ENCODE data around the gene WTIP.
"Not testable (repeated sequence)": the region's sequence is repeated elsewhere in the genome, so short reads cannot be mapped to it uniquely, and the experiment has no call there.

Gene WTIP

DNA sequence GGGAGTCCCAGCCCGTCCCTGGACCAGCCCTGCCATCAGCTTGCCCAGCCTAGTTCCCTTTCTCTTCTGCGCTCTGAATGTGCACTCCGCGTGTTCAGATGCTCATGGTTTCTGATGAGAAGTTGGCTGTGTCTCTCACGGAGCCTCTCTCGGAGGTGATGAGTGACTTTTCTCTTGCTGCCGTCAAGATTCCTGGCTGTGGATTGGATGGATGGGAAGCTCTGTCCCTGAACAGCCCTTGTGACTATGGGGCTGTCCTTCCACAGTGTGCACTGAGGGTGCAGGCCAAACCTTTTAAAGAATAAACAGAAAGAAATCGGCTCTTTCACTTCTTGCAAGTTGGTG, 24.4 kb downstream of the WTIP start:
- no peak overlapping the region for H3K9ac ChIP-seq (ENCODE audit: low read depth, low read length)

GRCh38 chr19:34507414-34508067, 26.0 kb downstream of the WTIP start:
- no peak overlapping the region for H3K9ac ChIP-seq (ENCODE audit: low read depth, low read length)
- peaks cover 4% of the 10 kb centered on the region for H3K36me3 ChIP-seq (ENCODE audit: insufficient read depth, low read length)
- no peak overlapping the region for H3K4me2 ChIP-seq (ENCODE audit: low read length)
- peaks cover 5% of the 10 kb centered on the region for H3K4me1 ChIP-seq (ENCODE audit: control insufficient read depth, insufficient read depth, low read length)
- no peaks in the 10 kb centered on the region for H3K27me3 ChIP-seq (ENCODE audit: control insufficient read depth, insufficient read depth, low read length)
- H3K4me3 ChIP-seq (ENCODE audit: low read length) = no peak overlapping the region
- H3K9me3 ChIP-seq (replicated peaks; ENCODE audit: low read length) = no peaks in the 10 kb centered on the region

More for the DNA sequence above, 24.4 kb downstream of the WTIP start:
- Histone ChIP-seq H3K4me1 (ENCODE audit: control insufficient read depth, insufficient read depth, low read length) (peaks cover 8% of the 10 kb centered on the region), H3K4me2 (ENCODE audit: low read length) (no peak overlapping the region), H3K36me3 (ENCODE audit: insufficient read depth, low read length) (peaks cover 4% of the 10 kb centered on the region), H3K27me3 (ENCODE audit: control insufficient read depth, insufficient read depth, low read length) (no peaks in the 10 kb centered on the region), H3K4me3 (ENCODE audit: low read length) (no peak overlapping the region), H3K9me3 (replicated peaks; ENCODE audit: low read length) (no peaks in the 10 kb centered on the region)

GRCh38 chr19:34508540-34508939, 27.0 kb downstream of the WTIP start:
- no peak overlapping the region for H3K4me3 ChIP-seq (ENCODE audit: low read length)
- H3K4me1 ChIP-seq (ENCODE audit: control insufficient read depth, insufficient read depth, low read length) = no peaks in the 10 kb centered on the region
- H3K36me3 ChIP-seq (ENCODE audit: insufficient read depth, low read length) = no peaks in the 10 kb centered on the region
- H3K9me3 ChIP-seq (replicated peaks; ENCODE audit: low read length) = no peaks in the 10 kb centered on the region
- H3K9ac ChIP-seq (ENCODE audit: low read depth, low read length) = no peak overlapping the region
- H3K27me3 ChIP-seq (ENCODE audit: control insufficient read depth, insufficient read depth, low read length) = no peaks in the 10 kb centered on the region
- no peak overlapping the region for H3K4me2 ChIP-seq (ENCODE audit: low read length)

GRCh38 chr19:34510904-34511303, 29.3 kb downstream of the WTIP start:
- not testable (repeated sequence) for H3K4me1 ChIP-seq (ENCODE audit: control insufficient read depth, insufficient read depth, low read length); H3K36me3 ChIP-seq (ENCODE audit: insufficient read depth, low read length); H3K9ac ChIP-seq (ENCODE audit: low read depth, low read length); H3K4me3 ChIP-seq (ENCODE audit: low read length); H3K4me2 ChIP-seq (ENCODE audit: low read length); H3K9me3 ChIP-seq (replicated peaks; ENCODE audit: low read length); H3K27me3 ChIP-seq (ENCODE audit: control insufficient read depth, insufficient read depth, low read length)

DNA sequence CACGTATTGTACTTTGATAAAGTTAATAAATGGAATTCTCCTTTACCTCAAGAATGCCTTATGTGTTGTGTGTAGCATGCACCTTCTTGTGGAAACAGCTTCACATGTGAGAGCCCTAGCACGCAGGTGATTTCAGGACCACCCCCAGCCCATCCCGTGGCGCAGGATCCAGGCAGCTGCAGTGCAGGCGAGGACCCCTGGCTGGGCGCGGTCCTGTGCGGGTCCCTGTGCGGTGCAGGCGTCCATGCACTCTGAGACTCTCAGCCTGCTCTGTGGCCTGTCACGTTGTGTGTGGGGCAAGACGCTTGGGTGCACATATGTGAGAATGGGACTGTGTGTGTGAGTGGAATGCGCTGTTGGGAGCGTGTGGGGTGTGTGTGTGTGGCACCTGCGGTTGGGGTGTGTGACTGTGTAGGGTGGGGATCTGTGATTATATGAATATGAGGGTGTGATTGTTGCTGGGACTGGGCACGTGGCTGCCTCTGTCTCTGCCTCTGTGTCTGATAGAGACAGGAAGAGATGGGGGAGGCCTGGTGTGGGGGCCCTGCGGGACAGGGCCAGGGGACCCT, 30.8 kb downstream of the WTIP start:
- H3K27me3 ChIP-seq (ENCODE audit: control insufficient read depth, insufficient read depth, low read length) = peaks cover 4% of the 10 kb centered on the region
- H3K9ac ChIP-seq (ENCODE audit: low read depth, low read length) = no peak overlapping the region
- no peaks in the 10 kb centered on the region for H3K4me1 ChIP-seq (ENCODE audit: control insufficient read depth, insufficient read depth, low read length)
- no peaks in the 10 kb centered on the region for H3K36me3 ChIP-seq (ENCODE audit: insufficient read depth, low read length)
- no peak overlapping the region for H3K4me2 ChIP-seq (ENCODE audit: low read length)
- H3K4me3 ChIP-seq (ENCODE audit: low read length) = no peak overlapping the region
- no peaks in the 10 kb centered on the region for H3K9me3 ChIP-seq (replicated peaks; ENCODE audit: low read length)

DNA sequence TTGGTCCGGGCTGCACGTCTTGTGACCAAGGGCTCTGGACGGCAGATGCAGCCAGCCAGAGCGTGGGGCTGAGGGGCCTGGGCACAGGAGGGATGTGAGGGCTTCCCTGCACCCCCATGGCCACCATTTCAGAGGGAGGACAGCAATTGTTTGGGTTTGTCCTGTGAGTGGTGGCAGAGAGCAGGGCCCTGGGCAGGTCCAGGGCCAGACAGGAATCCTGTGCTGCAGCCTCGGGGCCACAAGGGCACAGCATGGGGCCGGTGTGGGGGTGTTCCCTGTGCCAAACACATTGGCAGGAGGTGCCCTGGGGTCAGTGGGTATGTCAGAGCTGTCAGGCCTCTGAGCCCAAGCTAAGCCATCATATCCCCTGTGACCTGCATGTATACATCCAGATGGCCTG, 32.2 kb downstream of the WTIP start:
- H3K36me3 ChIP-seq (ENCODE audit: insufficient read depth, low read length) = no peaks in the 10 kb centered on the region
- no peak overlapping the region for H3K9ac ChIP-seq (ENCODE audit: low read depth, low read length)
- H3K27me3 ChIP-seq (ENCODE audit: control insufficient read depth, insufficient read depth, low read length) = peaks cover 8% of the 10 kb centered on the region
- no peaks in the 10 kb centered on the region for H3K9me3 ChIP-seq (replicated peaks; ENCODE audit: low read length)
- H3K4me1 ChIP-seq (ENCODE audit: control insufficient read depth, insufficient read depth, low read length) = no peaks in the 10 kb centered on the region
- H3K4me2 ChIP-seq (ENCODE audit: low read length) = no peak overlapping the region
- H3K4me3 ChIP-seq (ENCODE audit: low read length) = no peak overlapping the region

- Histone ChIP-seq H3K4me1 (ENCODE audit: control insufficient read depth, insufficient read depth, low read length) (no peaks in the 10 kb centered on the region), H3K9me3 (replicated peaks; ENCODE audit: low read length) (no peaks in the 10 kb centered on the region), H3K27me3 (ENCODE audit: control insufficient read depth, insufficient read depth, low read length) (peaks cover 24% of the 10 kb centered on the region), H3K36me3 (ENCODE audit: insufficient read depth, low read length) (no peaks in the 10 kb centered on the region), H3K9ac (ENCODE audit: low read depth, low read length) (no peak overlapping the region), H3K4me2 (ENCODE audit: low read length) (no peak overlapping the region), H3K4me3 (ENCODE audit: low read length) (no peak overlapping the region)
Measured at GRCh38 chr19:34519602-34520001, 38.0 kb downstream of the WTIP start.

GRCh38 chr19:34523408-34523807, 41.9 kb downstream of the WTIP start:
- Histone ChIP-seq H3K9me3 (replicated peaks; ENCODE audit: low read length) (no peaks in the 10 kb centered on the region), H3K27me3 (ENCODE audit: control insufficient read depth, insufficient read depth, low read length) (peaks cover 18% of the 10 kb centered on the region), H3K4me1 (ENCODE audit: control insufficient read depth, insufficient read depth, low read length) (no peaks in the 10 kb centered on the region), H3K4me2 (ENCODE audit: low read length) (no peak overlapping the region), H3K36me3 (ENCODE audit: insufficient read depth, low read length) (no peaks in the 10 kb centered on the region), H3K4me3 (ENCODE audit: low read length) (no peak overlapping the region), H3K9ac (ENCODE audit: low read depth, low read length) (no peak overlapping the region)

- H3K27me3 ChIP-seq (ENCODE audit: control insufficient read depth, insufficient read depth, low read length) = peaks cover 20% of the 10 kb centered on the region
- no peak overlapping the region for H3K9ac ChIP-seq (ENCODE audit: low read depth, low read length)
- no peaks in the 10 kb centered on the region for H3K9me3 ChIP-seq (replicated peaks; ENCODE audit: low read length)
- no peak overlapping the region for H3K4me2 ChIP-seq (ENCODE audit: low read length)
- H3K4me1 ChIP-seq (ENCODE audit: control insufficient read depth, insufficient read depth, low read length) = no peaks in the 10 kb centered on the region
- no peak overlapping the region for H3K4me3 ChIP-seq (ENCODE audit: low read length)
- H3K36me3 ChIP-seq (ENCODE audit: insufficient read depth, low read length) = no peaks in the 10 kb centered on the region
Measured at GRCh38 chr19:34525001-34525400, 43.4 kb downstream of the WTIP start.

- no peaks in the 10 kb centered on the region for H3K9me3 ChIP-seq (replicated peaks; ENCODE audit: low read length)
- no peak overlapping the region for H3K4me3 ChIP-seq (ENCODE audit: low read length)
- H3K9ac ChIP-seq (ENCODE audit: low read depth, low read length) = no peak overlapping the region
- no peak overlapping the region for H3K4me2 ChIP-seq (ENCODE audit: low read length)
- H3K27me3 ChIP-seq (ENCODE audit: control insufficient read depth, insufficient read depth, low read length) = peaks cover 23% of the 10 kb centered on the region
- no peaks in the 10 kb centered on the region for H3K36me3 ChIP-seq (ENCODE audit: insufficient read depth, low read length)
- no peaks in the 10 kb centered on the region for H3K4me1 ChIP-seq (ENCODE audit: control insufficient read depth, insufficient read depth, low read length)
Measured at GRCh38 chr19:34534206-34534605, 52.6 kb downstream of the WTIP start.

DNA sequence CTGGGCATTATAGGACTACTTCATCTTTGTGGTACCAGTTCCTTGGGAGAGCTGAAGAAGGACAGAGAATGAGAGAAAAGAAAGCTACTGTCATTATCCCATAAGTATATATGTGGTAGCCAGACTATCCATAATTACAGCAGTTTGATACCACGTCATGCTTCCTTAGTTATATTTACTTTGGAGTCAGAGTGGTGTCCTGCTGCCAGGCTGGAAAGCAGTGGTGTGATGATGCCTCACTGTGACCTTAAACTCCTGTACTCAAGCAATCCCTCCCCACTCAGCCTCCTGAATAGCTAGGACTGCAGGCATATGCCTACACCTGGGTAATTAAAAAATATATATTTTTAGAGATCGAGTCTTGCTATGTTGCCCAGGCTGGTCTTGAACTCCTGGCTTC, 57.8 kb downstream of the WTIP start:
- H3K4me2 ChIP-seq (ENCODE audit: low read length) = no peak overlapping the region
- no peak overlapping the region for H3K4me3 ChIP-seq (ENCODE audit: low read length)
- H3K4me1 ChIP-seq (ENCODE audit: control insufficient read depth, insufficient read depth, low read length) = no peaks in the 10 kb centered on the region
- H3K36me3 ChIP-seq (ENCODE audit: insufficient read depth, low read length) = no peaks in the 10 kb centered on the region
- no peaks in the 10 kb centered on the region for H3K9me3 ChIP-seq (replicated peaks; ENCODE audit: low read length)
- peaks cover 13% of the 10 kb centered on the region for H3K27me3 ChIP-seq (ENCODE audit: control insufficient read depth, insufficient read depth, low read length)
- H3K9ac ChIP-seq (ENCODE audit: low read depth, low read length) = no peak overlapping the region

DNA sequence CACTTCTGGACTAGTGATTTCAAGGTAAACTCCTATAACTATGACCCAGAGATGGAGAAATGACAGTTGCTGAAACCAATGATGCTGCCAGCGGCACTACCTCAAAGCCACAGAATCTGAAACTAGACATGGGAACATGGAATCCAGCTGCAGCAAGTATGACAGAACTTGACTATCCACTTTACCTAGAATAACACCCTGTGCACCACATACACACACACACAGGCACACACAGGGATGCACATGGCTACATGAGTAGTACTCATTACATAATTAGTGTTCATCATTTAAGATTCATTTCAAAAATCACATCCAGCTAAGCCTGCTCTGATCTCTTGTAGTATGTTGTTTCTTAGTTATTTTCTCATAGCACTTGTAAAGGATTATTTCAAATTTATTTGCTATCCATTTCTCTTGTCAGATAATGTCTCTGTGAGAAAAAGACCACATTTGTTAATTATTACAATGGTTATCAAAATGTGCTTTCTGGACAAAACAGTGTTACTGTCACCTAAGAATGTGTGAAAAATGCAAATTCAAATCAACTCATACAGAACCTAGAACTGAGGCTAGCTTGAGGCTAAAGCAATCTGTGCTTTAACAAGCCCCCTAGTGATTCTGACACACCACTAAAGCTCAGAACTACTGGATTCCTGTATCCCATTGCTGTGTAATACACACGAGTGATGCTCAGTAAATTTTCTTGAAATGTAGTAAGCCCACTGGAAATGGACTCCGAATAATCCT, 59.4 kb downstream of the WTIP start:
- Histone ChIP-seq H3K9me3 (replicated peaks; ENCODE audit: low read length) (no peaks in the 10 kb centered on the region), H3K4me2 (ENCODE audit: low read length) (no peak overlapping the region), H3K27me3 (ENCODE audit: control insufficient read depth, insufficient read depth, low read length) (peaks cover 5% of the 10 kb centered on the region), H3K9ac (ENCODE audit: low read depth, low read length) (no peak overlapping the region), H3K4me3 (ENCODE audit: low read length) (no peak overlapping the region), H3K36me3 (ENCODE audit: insufficient read depth, low read length) (no peaks in the 10 kb centered on the region), H3K4me1 (ENCODE audit: control insufficient read depth, insufficient read depth, low read length) (no peaks in the 10 kb centered on the region)
